ENCODE data around the gene AUTS2.

The AUTS2 gene

DNA sequence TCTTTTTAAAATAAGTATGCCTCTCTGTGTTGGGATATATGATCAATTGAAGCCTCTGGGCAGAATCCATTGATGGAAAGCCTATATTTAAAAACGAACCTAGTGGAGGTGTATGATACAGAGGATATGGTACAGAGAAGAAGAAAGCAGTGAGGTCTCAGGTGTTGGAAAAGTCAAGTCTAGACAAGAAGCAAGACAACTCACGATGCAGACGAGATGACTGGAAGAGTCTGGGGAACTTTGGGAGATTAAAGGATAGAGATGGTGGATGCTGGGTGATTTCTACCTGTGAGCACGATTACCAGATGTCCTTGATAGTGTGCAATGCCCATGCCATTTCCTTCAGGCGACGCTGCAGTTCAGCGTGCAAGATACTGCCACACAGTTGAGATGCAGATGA is 1009.0 kb downstream of the AUTS2 start:
- H3K4me3 ChIP-seq (ENCODE audit: low read length), result no peak overlapping the region
- no peak for TF ChIP-seq ZNF274 (IDR thresholded peaks at IDR 0.05; ENCODE audit: low read depth, low read length)

- H3K4me3 ChIP-seq (ENCODE audit: low read length), result no peak overlapping the region
- TF ChIP-seq ZNF274 (IDR thresholded peaks at IDR 0.05; ENCODE audit: low read depth, low read length), result no peak
Measured at GRCh38 chr7:70607759-70608158, 1009.5 kb downstream of the AUTS2 start.

DNA sequence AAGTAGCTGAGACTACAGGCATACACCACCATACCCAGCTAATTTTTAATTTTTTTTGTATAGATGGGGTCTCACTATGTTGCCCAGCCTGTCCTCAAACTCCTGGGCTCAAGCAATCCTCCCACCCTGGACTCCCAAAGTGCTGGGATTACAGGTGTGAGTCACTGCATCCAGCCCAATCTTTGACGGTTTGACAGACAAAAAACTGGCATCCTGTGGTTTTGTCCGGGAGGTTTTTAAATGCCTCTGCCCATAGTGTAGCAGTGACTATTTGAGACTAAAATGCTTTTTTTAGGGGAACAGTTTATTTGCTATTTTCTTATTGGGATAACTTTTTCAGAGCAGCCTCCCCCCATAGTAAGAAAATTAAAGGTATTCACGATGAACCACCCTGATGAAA is 1010.0 kb downstream of the AUTS2 start:
- no peak for TF ChIP-seq ZNF274 (IDR thresholded peaks at IDR 0.05; ENCODE audit: low read depth, low read length)
- H3K4me3 ChIP-seq (ENCODE audit: low read length), result no peak overlapping the region

GRCh38 chr7:70612811-70613210 is 1014.5 kb downstream of the AUTS2 start:
- TF ChIP-seq ZNF274 (IDR thresholded peaks at IDR 0.05; ENCODE audit: low read depth, low read length), result no peak
- H3K4me3 ChIP-seq (ENCODE audit: low read length), result no peak overlapping the region

GRCh38 chr7:70614237-70615045 is 1016.2 kb downstream of the AUTS2 start:
- H3K4me3 ChIP-seq (ENCODE audit: low read length), result no peak overlapping the region
- no peak for TF ChIP-seq ZNF274 (IDR thresholded peaks at IDR 0.05; ENCODE audit: low read depth, low read length)

- H3K4me3 ChIP-seq (ENCODE audit: low read length), result no peak overlapping the region
- TF ChIP-seq ZNF274 (IDR thresholded peaks at IDR 0.05; ENCODE audit: low read depth, low read length), result no peak
Measured at GRCh38 chr7:70615066-70615606, 1016.9 kb downstream of the AUTS2 start.

- no peak overlapping the region for H3K4me3 ChIP-seq (ENCODE audit: low read length)
Measured at GRCh38 chr7:70616211-70616610, 1017.9 kb downstream of the AUTS2 start.

GRCh38 chr7:70616821-70617220 is 1018.5 kb downstream of the AUTS2 start:
- H3K4me3 ChIP-seq (ENCODE audit: low read length), result no peak overlapping the region
- no peak for TF ChIP-seq ZNF274 (IDR thresholded peaks at IDR 0.05; ENCODE audit: low read depth, low read length)

More at GRCh38 chr7:70616211-70616610, 1017.9 kb downstream of the AUTS2 start:
- no peak for TF ChIP-seq ZNF274 (IDR thresholded peaks at IDR 0.05; ENCODE audit: low read depth, low read length)

DNA sequence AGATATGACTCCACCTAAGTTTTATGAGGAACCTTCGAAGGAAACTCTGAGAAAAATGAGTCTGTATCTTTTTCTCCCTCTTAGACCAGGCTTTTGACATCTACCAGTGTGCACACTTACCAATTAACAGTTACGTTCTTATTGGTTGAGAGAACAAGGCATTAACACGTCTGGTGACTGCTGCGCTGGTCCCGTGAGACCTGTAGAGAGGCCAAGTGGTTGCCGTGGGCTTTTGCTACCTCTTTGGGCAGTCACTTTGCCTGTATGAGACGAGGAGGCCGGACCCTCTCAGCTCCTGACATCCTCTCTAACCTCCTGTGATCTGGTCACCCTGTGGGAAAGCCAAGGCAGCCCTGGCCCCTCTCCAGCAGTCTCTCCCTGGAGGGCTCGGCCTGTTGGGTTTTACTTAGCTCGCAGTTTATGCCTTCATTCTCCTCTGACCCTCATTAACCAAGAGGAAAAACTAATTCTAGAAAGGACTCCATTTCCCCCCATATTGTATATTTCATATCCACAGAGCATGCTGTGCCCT is 1019.8 kb downstream of the AUTS2 start:
- TF ChIP-seq ZNF274 (IDR thresholded peaks at IDR 0.05; ENCODE audit: low read depth, low read length), result no peak
- no peak overlapping the region for H3K4me3 ChIP-seq (ENCODE audit: low read length)

- TF ChIP-seq ZNF274 (IDR thresholded peaks at IDR 0.05; ENCODE audit: low read depth, low read length), result no peak
- no peak overlapping the region for H3K4me3 ChIP-seq (ENCODE audit: low read length)
Measured at GRCh38 chr7:70619130-70619529, 1020.9 kb downstream of the AUTS2 start.

- TF ChIP-seq ZNF274 (IDR thresholded peaks at IDR 0.05; ENCODE audit: low read depth, low read length), result no peak
- no peak overlapping the region for H3K4me3 ChIP-seq (ENCODE audit: low read length)
Measured at GRCh38 chr7:70619659-70620058, 1021.4 kb downstream of the AUTS2 start.

DNA sequence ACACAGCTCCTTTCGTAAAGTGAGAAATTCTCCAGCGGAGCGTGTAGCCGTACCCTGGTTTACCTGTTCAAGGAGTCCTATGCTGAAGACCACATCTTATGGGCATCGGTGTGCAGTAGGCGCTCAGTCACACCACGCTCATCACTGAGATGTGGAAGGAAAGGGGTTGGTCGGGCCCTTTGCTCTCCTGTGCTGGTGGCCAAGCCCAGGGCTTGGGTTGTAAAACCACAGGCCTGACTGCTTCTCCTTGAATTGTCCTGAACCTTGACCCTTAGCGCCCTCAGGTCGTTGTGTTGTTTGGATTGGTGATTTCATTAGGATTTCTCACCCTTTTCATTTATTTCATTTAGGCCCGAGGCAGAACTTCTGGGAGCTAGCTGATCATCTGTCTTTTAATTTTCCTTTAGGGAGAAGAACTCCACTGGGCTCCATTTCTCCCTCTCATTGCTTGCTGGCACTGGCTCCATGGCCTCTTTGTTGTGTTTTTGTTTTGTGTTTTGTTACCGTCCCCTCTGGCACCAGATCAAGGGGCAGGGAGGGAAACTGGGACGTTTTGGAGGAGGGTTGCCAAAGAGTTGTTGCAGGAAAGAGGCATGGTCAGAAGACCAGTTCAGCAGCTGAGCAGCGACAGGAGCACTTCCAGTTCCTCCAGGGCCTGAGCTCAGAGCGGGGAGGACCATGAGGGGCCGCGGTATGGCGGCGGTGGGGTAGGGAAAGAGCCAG is 1022.2 kb downstream of the AUTS2 start:
- no peak for TF ChIP-seq ZNF274 (IDR thresholded peaks at IDR 0.05; ENCODE audit: low read depth, low read length)
- no peak overlapping the region for H3K4me3 ChIP-seq (ENCODE audit: low read length)

DNA sequence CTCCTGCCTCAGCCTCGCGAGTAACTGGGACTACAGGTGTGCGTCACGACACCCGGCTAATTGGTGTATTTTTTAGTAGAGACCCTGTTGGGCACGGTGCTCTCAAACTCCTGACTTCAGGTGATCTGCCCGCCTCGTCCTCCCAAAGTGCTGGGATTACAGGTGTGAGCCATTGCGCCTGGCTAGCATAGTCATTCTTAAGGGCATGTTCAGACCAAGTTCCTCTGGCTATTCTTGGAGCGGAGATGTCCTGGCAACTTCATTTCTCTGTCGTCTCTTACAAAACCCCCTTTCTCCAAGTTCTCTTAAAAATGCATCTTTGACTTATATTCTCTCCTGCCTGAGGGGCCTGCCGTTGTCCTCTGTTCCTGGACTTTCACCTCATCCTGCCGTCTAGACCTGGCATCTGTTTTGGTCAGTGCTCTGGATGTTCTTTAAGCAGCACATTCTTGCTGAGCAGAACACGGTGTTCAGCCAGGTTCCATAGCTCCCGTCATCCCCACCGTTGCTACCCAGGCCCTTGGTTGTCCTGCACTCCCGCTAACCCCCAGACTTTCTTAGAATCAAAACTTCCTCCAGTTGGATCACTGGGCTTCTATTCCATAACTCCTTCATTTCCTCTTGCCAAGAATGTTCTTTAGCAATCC is 1023.8 kb downstream of the AUTS2 start:
- H3K4me3 ChIP-seq (ENCODE audit: low read length), result no peak overlapping the region
- no peak for TF ChIP-seq ZNF274 (IDR thresholded peaks at IDR 0.05; ENCODE audit: low read depth, low read length)

DNA sequence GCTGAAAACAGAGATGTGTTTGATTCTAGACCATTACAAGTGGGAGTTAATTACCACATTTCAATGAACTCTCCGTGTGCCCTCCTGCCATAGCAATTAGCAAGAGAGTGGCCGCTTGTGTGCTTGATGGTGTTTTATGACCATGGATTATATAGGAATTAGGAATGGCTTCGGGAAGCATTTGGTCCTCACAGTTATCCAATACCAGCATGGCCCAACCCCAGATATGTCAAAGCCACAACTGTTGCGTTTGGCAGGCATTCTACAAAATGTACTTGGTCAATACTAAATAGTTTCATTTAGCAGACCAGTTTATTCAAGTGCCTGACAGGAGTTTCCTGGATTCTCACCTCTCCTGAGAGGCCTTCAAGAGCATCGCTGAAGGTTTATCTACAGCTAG is 1024.7 kb downstream of the AUTS2 start:
- TF ChIP-seq ZNF274 (IDR thresholded peaks at IDR 0.05; ENCODE audit: low read depth, low read length), result no peak
- H3K4me3 ChIP-seq (ENCODE audit: low read length), result no peak overlapping the region

Measured in GM08714 (cell line).